Superior temporal gyrus (tissue), 1 donor: ENCODE measurements around the gene ARHGAP6.
"Not testable (repeated sequence)": the region's sequence is repeated elsewhere in the genome, so short reads cannot be mapped to it uniquely, and the experiment has no call there.

ENCODE experiments used
- DNase-seq: peaks from one replicate; pipeline ENCODE4 v3.0.0-alpha.2; 2016; ENCODE audit errors: extremely low spot score

Gene ARHGAP6

GRCh38 chrX:11151799-11152559 lies 513.7 kb downstream of the ARHGAP6 start:
- DNase-seq, result no peak

- DNase-seq, result no peak
These were observed 517.3 kb downstream of the ARHGAP6 start for GRCh38 chrX:11148401-11148800.

GRCh38 chrX:11146411-11146810 lies 519.3 kb downstream of the ARHGAP6 start:
- DNase-seq, result no peak

- peak; percentile 92 for DNase-seq
These were observed 521.6 kb downstream of the ARHGAP6 start for GRCh38 chrX:11143931-11144678.

GRCh38 chrX:11138498-11139390 lies 527.0 kb downstream of the ARHGAP6 start:
- no peak for DNase-seq

GRCh38 chrX:11137543-11138139 lies 528.1 kb downstream of the ARHGAP6 start:
- peak; percentile 68 for DNase-seq

- peak; percentile 12 for DNase-seq
These were observed 530.0 kb downstream of the ARHGAP6 start for GRCh38 chrX:11135564-11136185.

GRCh38 chrX:11131146-11131545 lies 534.6 kb downstream of the ARHGAP6 start:
- no peak for DNase-seq

GRCh38 chrX:11130136-11130535 lies 535.6 kb downstream of the ARHGAP6 start:
- DNase-seq, result no peak

- DNase-seq, result no peak
These were observed 536.1 kb downstream of the ARHGAP6 start for GRCh38 chrX:11129534-11130105.

GRCh38 chrX:11125060-11125459 lies 540.7 kb downstream of the ARHGAP6 start:
- DNase-seq, result no peak

GRCh38 chrX:11124112-11124511 lies 541.6 kb downstream of the ARHGAP6 start:
- DNase-seq, result no peak

GRCh38 chrX:11123087-11123486 lies 542.6 kb downstream of the ARHGAP6 start:
- DNase-seq, result not testable (repeated sequence)

GRCh38 chrX:11119313-11119943 lies 546.3 kb downstream of the ARHGAP6 start:
- no peak for DNase-seq

- DNase-seq, result no peak
These were observed 548.0 kb downstream of the ARHGAP6 start for GRCh38 chrX:11117745-11118144.

GRCh38 chrX:11113731-11114130 lies 552.0 kb downstream of the ARHGAP6 start:
- DNase-seq, result no peak

GRCh38 chrX:11111947-11112346 lies 553.8 kb downstream of the ARHGAP6 start:
- no peak for DNase-seq

- DNase-seq, result peak; percentile 82
These were observed 554.5 kb downstream of the ARHGAP6 start, which contains the start of gene HCCS for GRCh38 chrX:11111037-11111851. Gene HCCS, plus strand, starts transcription at chrX:11111332. Its CDS starts 729 bp downstream, at chrX:11112061.

GRCh38 chrX:11109968-11110367 lies 555.8 kb downstream of the ARHGAP6 start:
- no peak for DNase-seq
